HG03097 (cell line): Measurements from ENCODE around the gene ERBB4.

ENCODE experiments used
- ATAC-seq: cut with Tn5 transposase; IDR thresholded peaks from one replicate; pipeline ENCODE4 v1.9.1; 2021; ENCODE audit not compliant: unreplicated experiment, low FRiP score

ERBB4 gene

GRCh38 chr2:212538305-212539071, at the start of gene ERBB4:
Gene ERBB4, minus strand, starts transcription at chr2:212538802. Its CDS starts 272 bp downstream, at chr2:212538530.
- ATAC-seq: no peak

GRCh38 chr2:212580117-212580516, 41.5 kb upstream of the ERBB4 start:
- no peak for ATAC-seq

GRCh38 chr2:212556296-212556695, 17.7 kb upstream of the ERBB4 start:
- no peak for ATAC-seq

GRCh38 chr2:212554233-212554632, 15.6 kb upstream of the ERBB4 start:
- no peak for ATAC-seq

GRCh38 chr2:212549941-212550340, 11.3 kb upstream of the ERBB4 start:
- no peak for ATAC-seq

GRCh38 chr2:212549463-212549862, 10.9 kb upstream of the ERBB4 start:
- no peak for ATAC-seq

GRCh38 chr2:212548455-212548819, 9.8 kb upstream of the ERBB4 start:
- ATAC-seq: no peak

- no peak for ATAC-seq
Measured at GRCh38 chr2:212547716-212548454, 9.3 kb upstream of the ERBB4 start.

- ATAC-seq: no peak
Measured at GRCh38 chr2:212546669-212547068, 8.1 kb upstream of the ERBB4 start.

- ATAC-seq: no peak
Measured at GRCh38 chr2:212540341-212540740, 1.7 kb upstream of the ERBB4 start.

GRCh38 chr2:212539072-212539880, 674 bp upstream of the ERBB4 start:
- ATAC-seq: no peak

GRCh38 chr2:212537726-212538304, 787 bp downstream of the ERBB4 start:
- ATAC-seq: no peak

GRCh38 chr2:212536817-212537725, 1.5 kb downstream of the ERBB4 start:
- no peak for ATAC-seq

- ATAC-seq: no peak
Measured at GRCh38 chr2:212535996-212536816, 2.4 kb downstream of the ERBB4 start.

- no peak for ATAC-seq
Measured at GRCh38 chr2:212534336-212534735, 4.3 kb downstream of the ERBB4 start.

GRCh38 chr2:212532585-212532984, 6.0 kb downstream of the ERBB4 start:
- no peak for ATAC-seq

GRCh38 chr2:212532087-212532486, 6.5 kb downstream of the ERBB4 start:
- no peak for ATAC-seq

GRCh38 chr2:212531499-212531898, 7.1 kb downstream of the ERBB4 start:
- ATAC-seq: no peak

GRCh38 chr2:212530991-212531390, 7.6 kb downstream of the ERBB4 start:
- ATAC-seq: no peak
